Transverse colon (tissue), 4 donors: ENCODE results near the gene CCDC172. TPM values are rescaled to one million over a fixed set of nuclear protein-coding genes. Genes with fewer than 3 reads are reported as not detected.

ENCODE experiments used
- DNase-seq: peaks from one replicate; pipeline ENCODE4 v3.0.0-alpha.2; 2019
- H3K27ac ChIP-seq, 4 donors: fragments of 200-600 bp; sonication (generic); 2 replicates each; pipeline ENCODE4 v1.5.1; 2016 to 2018; ENCODE audit warnings: inconsistent platforms in 4 of 4
- H3K27me3 ChIP-seq: fragments of 200-600 bp; sonication (generic); 2 replicates; pipeline ENCODE4 v1.5.1; 2017; ENCODE audit warnings: inconsistent platforms
- H3K36me3 ChIP-seq, 4 donors: fragments of 200-600 bp; sonication (generic); 2 replicates each; pipeline ENCODE4 v1.5.1; 2017 to 2019; ENCODE audit warnings: inconsistent platforms in 4 of 4
- H3K4me1 ChIP-seq, 4 donors: fragments of 200-600 bp; sonication (generic); 2 replicates each; pipeline ENCODE4 v1.5.1; 2017 to 2020; ENCODE audit warnings: inconsistent platforms in 4 of 4
- H3K4me3 ChIP-seq, 4 donors: fragments of 200-600 bp; sonication (generic); 1 replicate in 1 of 4; 2 replicates in 3 of 4; pipeline versions ENCODE4 v1.5.1 to v1.6.1; 2017 to 2019; ENCODE audit warnings: inconsistent platforms in 4 of 4
- H3K9me3 ChIP-seq, 2 donors: fragments of 200-600 bp; sonication (generic); 2 replicates each; pipeline ENCODE4 v1.5.1; 2017 to 2019; ENCODE audit warnings: inconsistent platforms in 2 of 2
- CTCF ChIP-seq, 5 experiments: fragments of 200-600 bp in 3 of 5; fragments of 450-650 bp in 2 of 5; sonication (generic) in 3 of 5; IDR thresholded peaks; 1 replicate in 2 of 5; 2 replicates in 3 of 5; pipeline ENCODE4 v1.5.1; 2016 to 2017; ENCODE audit warnings: antibody characterized with exemption in 5 of 5, inconsistent platforms in 3 of 5, mild to moderate bottlenecking in 2 of 5, moderate library complexity in 1 of 5
- EP300 ChIP-seq: sonication (generic); formaldehyde crosslinking; IDR thresholded peaks from one replicate; pipeline ENCODE4 v1.6.1; 2017; ENCODE audit warnings: antibody characterized with exemption, low read depth
- POLR2A ChIP-seq: fragments of 450-650 bp; IDR thresholded peaks from one replicate; pipeline ENCODE4 v1.6.1; 2016; ENCODE audit warnings: antibody characterized with exemption, mild to moderate bottlenecking, moderate library complexity
- POLR2AphosphoS5 ChIP-seq, 3 donors: sonication (generic); formaldehyde crosslinking; IDR thresholded peaks; one replicate each; pipeline ENCODE4 v1.6.1; 2016; ENCODE audit warnings: antibody characterized with exemption in 3 of 3
- WGBS, 2 donors: methylation state at CpG; one replicate each; pipeline ENCODE4 v1.1.5; 2018; ENCODE audit warnings: low coverage in 1 of 2; 5-methylcytosine and 5-hydroxymethylcytosine counted together
- in situ Hi-C, 4 donors: fragments of 200-750 bp; cut with MboI; loops; one replicate each; pipeline versions ENCODE4 v1.15.0 to v1.15.1; 2017; ENCODE audit warnings: low sequenced_read_pairs in 3 of 4, low pct_ligation_motif_present in 1 of 4, low pct_unique_long_range_greater_than_20kb in 1 of 4
- intact Hi-C: fragments of 100-400 bp; cut with DNase I; formaldehyde crosslinking; loops from one replicate; pipeline ENCODE4 v1.15.1; 2023; ENCODE audit warnings: low total_unique reads
- total RNA-seq, 4 donors: library from RNA; depleted of rRNA; stranded (reverse); fragments of >200 nt; gene quantifications; one replicate each; pipeline ENCODE4 v1.1.0, GENCODE V29; 2016

CCDC172 gene
- total RNA-seq, 4 donors from 2014 or later, result not detected

DNA sequence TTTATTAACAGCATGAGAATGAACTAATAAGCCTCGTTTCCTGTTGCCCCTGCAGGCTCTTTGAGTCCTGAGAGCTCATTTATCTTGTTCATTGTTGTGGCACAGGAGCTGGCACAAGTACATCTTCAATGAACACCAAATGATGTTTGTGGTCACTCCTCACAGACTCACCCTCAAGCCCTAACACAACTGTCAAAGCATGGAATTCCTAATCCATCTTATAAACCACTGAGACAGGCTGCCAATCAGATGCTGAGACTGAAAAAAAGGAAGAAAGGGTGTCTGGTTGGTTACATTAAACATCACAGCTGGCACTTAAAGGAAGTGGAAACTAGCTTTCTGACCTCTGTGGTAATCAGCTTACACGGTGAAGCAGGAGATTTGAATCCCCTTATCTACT lies 7.7 kb upstream of the CCDC172 start:
- no peaks in the 10 kb centered on the region for H3K27me3 ChIP-seq
- intact Hi-C loops, result no loop called here
- H3K36me3 ChIP-seq, result no peaks in the 10 kb centered on the region
- no peak overlapping the region for H3K27ac ChIP-seq
- H3K4me1 ChIP-seq, result no peaks in the 10 kb centered on the region
- no peak for TF ChIP-seq CTCF (IDR thresholded peaks at IDR 0.05)
- no peak for TF ChIP-seq POLR2AphosphoS5 (IDR thresholded peaks at IDR 0.05)
- TF ChIP-seq POLR2A, result no peak
- TF ChIP-seq EP300, result no peak
- 16 to 37% methylated on average over 2 of the region's 2 CpGs for WGBS, 2 donors
- in situ Hi-C loops, result no loop called here
- H3K9me3 ChIP-seq, result no peaks in the 10 kb centered on the region
- no peak for DNase-seq
- H3K4me3 ChIP-seq, result no peak overlapping the region

DNA sequence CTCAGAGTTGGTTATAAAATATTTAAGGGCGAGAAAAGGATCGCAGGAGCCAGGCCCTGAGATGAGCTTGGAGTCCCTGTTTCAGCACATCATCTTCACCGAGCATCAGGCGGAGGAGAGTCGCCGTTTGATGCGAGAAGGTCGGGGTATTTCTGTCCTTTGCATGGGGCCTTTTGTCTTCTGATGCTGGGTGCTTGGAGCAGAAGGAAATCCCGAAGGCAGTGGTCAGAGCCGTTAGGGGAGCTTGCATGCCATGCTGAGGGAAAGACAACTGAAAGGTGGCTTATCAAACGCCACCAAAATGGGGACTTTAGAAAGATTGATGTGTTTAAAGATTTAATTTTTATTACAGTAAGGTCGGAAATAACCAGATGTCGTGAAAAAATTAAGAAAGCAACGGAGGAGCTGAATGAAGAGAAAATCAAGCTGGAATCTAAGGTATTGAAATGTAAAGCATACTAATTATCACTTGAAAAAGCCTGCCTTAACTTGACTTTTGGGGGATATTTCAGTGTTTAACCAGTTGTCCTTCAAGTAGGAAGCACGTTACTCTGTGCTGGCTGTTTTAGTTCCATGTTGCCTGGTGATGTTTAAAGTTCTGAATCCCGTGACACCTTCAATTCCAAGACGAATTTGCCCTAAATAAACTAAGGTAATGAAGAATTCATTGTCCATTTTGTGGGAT lies 845 bp downstream of the CCDC172 start:
- Histone ChIP-seq H3K4me3 (no peak overlapping the region), H3K27ac (no peak overlapping the region), H3K4me1 (no peaks in the 10 kb centered on the region), H3K36me3 (no peaks in the 10 kb centered on the region), H3K27me3 (no peaks in the 10 kb centered on the region), H3K9me3 (no peaks in the 10 kb centered on the region)
- WGBS, 2 donors, result 55 to 58% methylated on average over 14 to 17 of the region's 17 CpGs
- in situ Hi-C loops, result no loop called here
- no peak for DNase-seq
- intact Hi-C loops, result no loop called here
- TF ChIP-seq EP300 (no peak), POLR2A (no peak), CTCF (IDR thresholded peaks at IDR 0.05) (no peak), POLR2AphosphoS5 (IDR thresholded peaks at IDR 0.05) (no peak)

- no peak for DNase-seq
- in situ Hi-C loops, result no loop called here
Measured at GRCh38 chr10:116325987-116326386, 1.7 kb downstream of the CCDC172 start.

DNA sequence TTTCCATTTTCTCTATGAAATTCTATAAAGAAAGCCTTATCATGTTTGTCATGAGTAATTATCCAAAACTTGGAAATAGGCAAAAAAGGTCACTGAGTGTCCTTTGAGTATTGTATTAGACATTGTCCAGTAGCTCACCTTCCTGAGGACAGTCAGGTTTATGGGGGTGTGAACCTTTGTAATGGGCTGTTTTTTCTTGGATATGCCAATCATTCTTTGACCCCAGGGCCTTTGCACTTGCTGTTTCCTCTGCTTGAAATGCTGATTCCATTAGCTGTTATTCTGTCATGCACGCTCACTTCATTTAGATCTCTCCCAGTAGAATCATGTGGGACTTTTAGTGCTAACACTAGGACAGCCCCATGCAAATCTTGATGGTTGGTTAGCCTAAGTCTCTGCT lies 4.9 kb downstream of the CCDC172 start:
- H3K4me3 ChIP-seq, result no peak overlapping the region
- H3K9me3 ChIP-seq, result no peaks in the 10 kb centered on the region
- H3K4me1 ChIP-seq, result no peaks in the 10 kb centered on the region
- TF ChIP-seq CTCF (IDR thresholded peaks at IDR 0.05) (no peak), POLR2A (no peak), EP300 (no peak), POLR2AphosphoS5 (IDR thresholded peaks at IDR 0.05) (no peak)
- WGBS, 2 donors, result 89% methylated on average over 1 of the region's 1 CpG; no CpG with 5 or more reads in 1 of the 2 donors
- no peak overlapping the region for H3K27ac ChIP-seq
- in situ Hi-C loops (no loop called here), intact Hi-C loops (no loop called here)
- DNase-seq, result no peak
- H3K36me3 ChIP-seq, result no peaks in the 10 kb centered on the region
- no peaks in the 10 kb centered on the region for H3K27me3 ChIP-seq

More at GRCh38 chr10:116325987-116326386, 1.7 kb downstream of the CCDC172 start:
- Histone ChIP-seq H3K27ac (no peak overlapping the region), H3K27me3 (no peaks in the 10 kb centered on the region), H3K4me3 (no peak overlapping the region), H3K9me3 (no peaks in the 10 kb centered on the region), H3K4me1 (no peaks in the 10 kb centered on the region), H3K36me3 (no peaks in the 10 kb centered on the region)
- WGBS, 2 donors, result 55 to 71% methylated on average over 2 of the region's 2 CpGs
- intact Hi-C loops, result no loop called here
- TF ChIP-seq POLR2A (no peak), EP300 (no peak), POLR2AphosphoS5 (IDR thresholded peaks at IDR 0.05) (no peak), CTCF (IDR thresholded peaks at IDR 0.05) (no peak)
